WI38 (cell line): ENCODE data around the gene LRRC53.

Source experiments
- H3K4me3 ChIP-seq: 2 replicates; pipeline ENCODE4 v1.5.1; 2011; ENCODE audit warnings: low read depth, mild to moderate bottlenecking, control low read depth, low read length
- CTCF ChIP-seq: IDR thresholded peaks from 2 replicates; pipeline ENCODE4 v1.5.1; 2012; ENCODE audit warnings: low read depth, mild to moderate bottlenecking, control low read depth, low read length

Gene LRRC53

DNA sequence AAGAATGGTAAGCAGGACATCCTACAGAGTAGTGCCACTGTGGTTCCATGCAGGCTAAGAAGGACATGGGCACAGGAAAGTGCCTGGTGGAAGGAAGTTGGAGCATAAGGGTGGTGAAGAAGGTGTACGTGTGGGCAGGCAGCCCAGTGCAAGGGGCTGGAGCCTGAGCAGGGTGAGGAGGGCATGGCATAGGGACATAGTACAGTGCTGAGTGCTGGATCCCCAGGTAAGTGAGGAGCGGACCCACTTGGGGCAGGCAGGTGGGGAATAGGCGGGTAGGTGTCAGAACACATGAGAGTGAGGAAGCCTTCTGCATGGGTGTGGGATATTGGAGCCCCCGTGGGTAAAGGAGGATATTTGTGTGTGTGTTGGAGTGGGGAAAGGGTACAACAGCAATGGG lies 15.7 kb upstream of the LRRC53 start:
- no peak for TF ChIP-seq CTCF
- H3K4me3 ChIP-seq: no peak overlapping the region

- no peak for TF ChIP-seq CTCF
- H3K4me3 ChIP-seq: no peak overlapping the region
Observed at GRCh38 chr1:74526708-74527107, 14.3 kb upstream of the LRRC53 start.

- TF ChIP-seq CTCF: no peak
- no peak overlapping the region for H3K4me3 ChIP-seq
Observed at GRCh38 chr1:74523873-74524480, 11.6 kb upstream of the LRRC53 start.

- H3K4me3 ChIP-seq: no peak overlapping the region
- no peak for TF ChIP-seq CTCF
Observed at GRCh38 chr1:74522148-74522547, 9.7 kb upstream of the LRRC53 start.

- TF ChIP-seq CTCF: no peak
- H3K4me3 ChIP-seq: no peak overlapping the region
Observed at GRCh38 chr1:74517599-74518051, 5.2 kb upstream of the LRRC53 start.

DNA sequence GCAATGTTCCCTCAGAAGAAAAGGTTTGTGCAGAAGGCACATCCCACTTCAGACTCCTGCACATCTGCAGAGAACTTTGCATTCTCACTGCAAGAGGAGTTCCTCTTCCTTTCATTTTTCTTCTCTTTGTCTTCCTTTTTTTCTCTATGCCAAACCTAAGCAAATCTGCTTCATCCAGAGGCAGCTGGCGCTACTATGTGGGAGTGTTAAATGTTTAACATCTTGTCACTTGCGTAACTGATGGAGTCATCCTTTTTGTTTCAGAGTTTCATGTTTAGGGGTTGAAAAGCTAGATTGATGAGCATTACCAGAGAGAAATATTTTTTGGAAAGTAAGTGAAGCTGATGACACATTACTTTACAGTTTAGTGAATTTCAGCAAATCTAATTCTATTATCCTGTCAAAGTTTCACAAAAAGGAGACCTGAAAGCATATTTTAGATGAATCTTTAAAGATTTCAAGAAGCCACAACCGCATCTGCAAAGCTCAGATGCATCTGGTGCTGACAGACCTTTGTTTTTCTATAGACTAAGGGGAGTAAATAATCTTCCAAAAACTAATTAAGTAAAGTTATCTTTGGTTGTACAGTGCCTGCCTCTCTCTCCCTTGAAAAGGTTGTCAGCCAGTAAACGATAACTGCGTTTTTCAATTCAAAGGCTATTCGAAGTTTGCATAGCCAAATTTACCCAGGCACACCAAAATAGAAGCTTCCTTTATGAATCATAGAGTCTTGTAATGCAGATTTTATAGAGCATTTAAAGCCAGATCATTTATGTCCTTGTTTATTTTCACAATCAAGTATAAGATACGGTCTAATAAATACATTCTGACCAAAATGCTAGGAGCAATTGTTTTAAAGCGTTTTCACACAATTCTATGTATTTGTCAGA lies 1.2 kb upstream of the LRRC53 start:
- no peak for TF ChIP-seq CTCF
- no peak overlapping the region for H3K4me3 ChIP-seq

DNA sequence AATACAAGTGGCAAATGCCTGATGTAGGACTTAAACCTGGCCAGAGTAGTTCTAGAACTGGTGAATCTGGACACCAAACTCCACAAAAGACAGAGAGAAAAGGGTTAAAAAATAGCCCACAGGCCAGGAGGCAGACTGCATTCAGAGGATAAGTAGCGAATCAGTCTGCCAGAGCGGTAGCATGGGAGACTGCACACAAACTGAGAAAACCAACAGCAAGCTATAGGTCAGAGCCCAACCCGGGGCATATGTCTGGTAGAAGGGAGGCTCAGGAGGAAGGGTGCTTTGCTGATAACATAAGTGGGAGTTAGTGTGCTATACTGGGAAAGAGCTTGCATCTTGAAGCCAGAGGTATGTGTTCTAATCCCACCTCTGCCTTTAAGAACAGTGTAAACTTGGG lies 4.0 kb downstream of the LRRC53 start:
- no peak overlapping the region for H3K4me3 ChIP-seq
- no peak for TF ChIP-seq CTCF
